Esophagus muscularis mucosa (tissue), 3 donors: ENCODE data around the gene MUC2.

Source experiments
- CTCF ChIP-seq, 3 experiments: fragments of 200-600 bp in 2 of 3; fragments of 450-650 bp in 1 of 3; sonication (generic) in 2 of 3; IDR thresholded peaks; one replicate each; pipeline ENCODE4 v1.5.1; 2017 to 2019; ENCODE audit warnings: antibody characterized with exemption in 3 of 3, mild to moderate bottlenecking in 2 of 3, moderate library complexity in 1 of 3
- EP300 ChIP-seq: sonication (generic); formaldehyde crosslinking; IDR thresholded peaks from one replicate; pipeline ENCODE4 v1.6.1; 2017; ENCODE audit warnings: antibody characterized with exemption

- TF ChIP-seq CTCF (IDR thresholded peaks at IDR 0.05) (no peak), EP300 (no peak)
Measured at GRCh38 chr11:1077033-1077416, 2.4 kb downstream of the MUC2 start.
